HEK293 (cell line): ENCODE results near the gene ADSS1.

ENCODE experiments used
- CTCF ChIA-PET: fragments of 350-600 bp; formaldehyde crosslinking; extraction: SDS; loops from one replicate; lab custom pipeline; 2021; ENCODE audit warnings: antibody characterized with exemption; lab: Yijun Ruan, JAX
- POLR2A ChIA-PET: fragments of 300-600 bp; formaldehyde crosslinking; extraction: SDS; loops from one replicate; lab custom pipeline; 2020; ENCODE audit warnings: antibody characterized with exemption, inconsistent platforms; lab: Yijun Ruan, JAX
- H3K27ac ChIP-seq: fragments of 200-500 bp; sonication (Bioruptor generic); 2 replicates; pipeline ENCODE4 v1.5.1; 2014; ENCODE audit warnings: low read depth, low read length, control low read depth, inconsistent platforms; ENCODE audit errors: extremely low read depth
- H3K36me3 ChIP-seq, 2 experiments: fragments of 200-500 bp in 1 of 2; sonication (Bioruptor generic) in 1 of 2; 1 replicate in 1 of 2; 2 replicates in 1 of 2; pipeline ENCODE4 v1.5.1; 2014 to 2017; ENCODE audit warnings: inconsistent platforms in 2 of 2, low read length in 2 of 2; ENCODE audit not compliant: control insufficient read depth in 2 of 2, insufficient read depth in 1 of 2
- H3K4me1 ChIP-seq: fragments of 200-500 bp; sonication (Bioruptor generic); 2 replicates; pipeline ENCODE4 v1.5.1; 2014; ENCODE audit warnings: mild to moderate bottlenecking, low read length, inconsistent platforms; ENCODE audit not compliant: control insufficient read depth, insufficient read depth
- H3K4me3 ChIP-seq: 2 replicates; pipeline ENCODE4 v1.5.1; 2011; ENCODE audit warnings: low read depth, mild to moderate bottlenecking, control low read depth, low read length, moderate library complexity
- H3K9me3 ChIP-seq: fragments of 200-500 bp; sonication (Bioruptor generic); 2 replicates; pipeline ENCODE4 v1.5.1; 2014; ENCODE audit warnings: low read depth, low read length, inconsistent platforms; ENCODE audit not compliant: control insufficient read depth, insufficient read depth
- EGR2 ChIP-seq: fragments of 450-650 bp; formaldehyde crosslinking; IDR thresholded peaks from 2 replicates; pipeline ENCODE4 v1.5.1; 2016; ENCODE audit warnings: low read depth, missing biosample characterization, missing genetic modification characterization
- HOXA7 ChIP-seq: sonication (generic); formaldehyde crosslinking; IDR thresholded peaks from 2 replicates; pipeline ENCODE4 v1.8.1; 2022; ENCODE audit warnings: missing genetic modification reagents, borderline replicate concordance
- SCRT1 ChIP-seq: fragments of 450-650 bp; formaldehyde crosslinking; IDR thresholded peaks from 2 replicates; pipeline ENCODE4 v1.5.1; 2016; ENCODE audit warnings: missing biosample characterization, missing genetic modification characterization, borderline replicate concordance
- SP2 ChIP-seq: fragments of 450-650 bp; formaldehyde crosslinking; IDR thresholded peaks from 2 replicates; pipeline ENCODE4 v1.5.1; 2016; ENCODE audit warnings: missing biosample characterization, missing genetic modification characterization
- ZBTB17 ChIP-seq: fragments of 450-650 bp; formaldehyde crosslinking; IDR thresholded peaks from 2 replicates; pipeline ENCODE4 v1.5.1; 2016; ENCODE audit warnings: missing biosample characterization, missing genetic modification characterization
- ZFHX2 ChIP-seq: fragments of 450-650 bp; formaldehyde crosslinking; conservative IDR thresholded peaks from 2 replicates; pipeline ENCODE4 v1.5.1; 2016; ENCODE audit warnings: missing biosample characterization, missing genetic modification characterization
- ZNF133 ChIP-seq: fragments of 450-650 bp; formaldehyde crosslinking; IDR thresholded peaks from 2 replicates; pipeline ENCODE4 v1.5.1; 2016; ENCODE audit warnings: missing biosample characterization, missing genetic modification characterization
- ZNF146 ChIP-seq: fragments of 450-650 bp; formaldehyde crosslinking; IDR thresholded peaks from 2 replicates; pipeline ENCODE4 v1.5.1; 2016; ENCODE audit warnings: missing biosample characterization, missing genetic modification characterization
- ZNF169 ChIP-seq: fragments of 450-650 bp; formaldehyde crosslinking; IDR thresholded peaks from 2 replicates; pipeline ENCODE4 v1.5.1; 2016; ENCODE audit warnings: missing biosample characterization, missing genetic modification characterization
- ZNF248 ChIP-seq: fragments of 450-650 bp; formaldehyde crosslinking; IDR thresholded peaks from 2 replicates; pipeline ENCODE4 v1.5.1; 2017; ENCODE audit warnings: missing biosample characterization, missing genetic modification characterization
- ZNF324 ChIP-seq: fragments of 450-650 bp; formaldehyde crosslinking; IDR thresholded peaks from 2 replicates; pipeline ENCODE4 v1.5.1; 2016; ENCODE audit warnings: missing biosample characterization, missing genetic modification characterization
- ZNF335 ChIP-seq: fragments of 450-650 bp; formaldehyde crosslinking; conservative IDR thresholded peaks from 2 replicates; pipeline ENCODE4 v1.5.1; 2016; ENCODE audit warnings: missing biosample characterization, missing genetic modification characterization
- ZNF48 ChIP-seq: fragments of 450-650 bp; formaldehyde crosslinking; IDR thresholded peaks from 2 replicates; pipeline ENCODE4 v1.5.1; 2016; ENCODE audit warnings: missing biosample characterization, missing genetic modification characterization
- ZNF544 ChIP-seq: fragments of 450-650 bp; formaldehyde crosslinking; IDR thresholded peaks from 2 replicates; pipeline ENCODE4 v1.5.0; 2017; ENCODE audit warnings: missing biosample characterization, missing genetic modification characterization
- ZNF548 ChIP-seq: fragments of 450-650 bp; formaldehyde crosslinking; IDR thresholded peaks from 2 replicates; pipeline ENCODE4 v1.5.1; 2016; ENCODE audit warnings: missing biosample characterization, missing genetic modification characterization
- ZNF558 ChIP-seq: fragments of 450-650 bp; formaldehyde crosslinking; IDR thresholded peaks from 2 replicates; pipeline ENCODE4 v1.5.1; 2016; ENCODE audit warnings: missing biosample characterization, missing genetic modification characterization
- ZNF600 ChIP-seq: fragments of 450-650 bp; formaldehyde crosslinking; IDR thresholded peaks from 2 replicates; pipeline ENCODE4 v1.5.1; 2016; ENCODE audit warnings: missing biosample characterization, missing genetic modification characterization
- TF ChIP-seq, protein P1 (sequence below): fragments of 450-650 bp; formaldehyde crosslinking; IDR thresholded peaks from 2 replicates; pipeline ENCODE4 v1.5.1; 2016; ENCODE audit warnings: missing biosample characterization, missing genetic modification characterization
- TF ChIP-seq, protein P2 (sequence below): fragments of 450-650 bp; IDR thresholded peaks from 2 replicates; pipeline ENCODE4 v1.5.1; 2018; ENCODE audit warnings: missing biosample characterization, missing genetic modification characterization
- TF ChIP-seq, protein P3 (sequence below): fragments of 450-650 bp; formaldehyde crosslinking; IDR thresholded peaks from 2 replicates; pipeline ENCODE4 v1.5.1; 2016; ENCODE audit warnings: missing biosample characterization, missing genetic modification characterization, low read depth

ADSS1 gene

DNA sequence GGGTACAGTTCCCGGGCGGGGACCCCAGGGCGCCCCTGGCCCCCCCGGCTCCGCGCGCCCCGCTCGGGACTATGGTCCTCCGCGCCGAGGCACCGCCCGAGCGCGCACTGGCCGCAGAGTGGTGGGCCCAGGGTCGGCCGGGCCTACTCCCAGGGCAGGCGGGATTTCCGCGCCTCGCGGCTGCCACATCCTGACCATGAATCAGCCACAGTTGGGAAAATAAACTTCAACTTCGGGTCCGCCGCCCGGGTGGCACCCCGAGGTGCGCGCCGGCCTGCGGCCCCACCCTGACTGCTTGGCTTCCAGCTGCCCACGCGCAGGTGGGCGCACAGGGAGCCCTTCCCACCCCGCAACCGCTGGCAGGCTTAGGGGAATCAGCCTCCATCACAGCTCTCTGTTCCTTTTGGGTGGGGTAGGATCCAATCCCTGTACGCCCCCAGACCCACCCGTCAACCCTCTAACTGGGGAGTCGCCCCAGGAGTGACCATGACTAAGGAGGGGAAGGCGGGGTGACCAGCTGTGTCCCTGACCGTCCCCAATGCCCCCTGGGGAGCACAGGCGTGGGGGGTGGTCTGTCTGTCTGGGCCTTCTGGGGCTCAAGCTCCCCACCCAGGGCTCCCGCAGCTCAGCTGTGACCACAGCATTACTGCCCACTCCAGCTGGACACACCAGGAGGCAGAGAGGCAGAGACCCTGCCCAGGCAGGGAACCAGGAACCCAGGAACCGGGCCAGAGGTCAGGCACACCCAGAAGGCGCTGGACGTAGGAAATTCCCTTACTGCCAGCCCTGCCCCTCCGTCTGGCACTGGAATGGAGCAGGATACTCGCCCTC is 33.9 kb upstream of the ADSS1 start (continued):
- TF ChIP-seq, protein P1, sequence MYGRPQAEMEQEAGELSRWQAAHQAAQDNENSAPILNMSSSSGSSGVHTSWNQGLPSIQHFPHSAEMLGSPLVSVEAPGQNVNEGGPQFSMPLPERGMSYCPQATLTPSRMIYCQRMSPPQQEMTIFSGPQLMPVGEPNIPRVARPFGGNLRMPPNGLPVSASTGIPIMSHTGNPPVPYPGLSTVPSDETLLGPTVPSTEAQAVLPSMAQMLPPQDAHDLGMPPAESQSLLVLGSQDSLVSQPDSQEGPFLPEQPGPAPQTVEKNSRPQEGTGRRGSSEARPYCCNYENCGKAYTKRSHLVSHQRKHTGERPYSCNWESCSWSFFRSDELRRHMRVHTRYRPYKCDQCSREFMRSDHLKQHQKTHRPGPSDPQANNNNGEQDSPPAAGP (tag by site-specific recombination), result peak; percentile 82
- TF ChIP-seq ZNF48 (tag by site-specific recombination), result no peak

DNA sequence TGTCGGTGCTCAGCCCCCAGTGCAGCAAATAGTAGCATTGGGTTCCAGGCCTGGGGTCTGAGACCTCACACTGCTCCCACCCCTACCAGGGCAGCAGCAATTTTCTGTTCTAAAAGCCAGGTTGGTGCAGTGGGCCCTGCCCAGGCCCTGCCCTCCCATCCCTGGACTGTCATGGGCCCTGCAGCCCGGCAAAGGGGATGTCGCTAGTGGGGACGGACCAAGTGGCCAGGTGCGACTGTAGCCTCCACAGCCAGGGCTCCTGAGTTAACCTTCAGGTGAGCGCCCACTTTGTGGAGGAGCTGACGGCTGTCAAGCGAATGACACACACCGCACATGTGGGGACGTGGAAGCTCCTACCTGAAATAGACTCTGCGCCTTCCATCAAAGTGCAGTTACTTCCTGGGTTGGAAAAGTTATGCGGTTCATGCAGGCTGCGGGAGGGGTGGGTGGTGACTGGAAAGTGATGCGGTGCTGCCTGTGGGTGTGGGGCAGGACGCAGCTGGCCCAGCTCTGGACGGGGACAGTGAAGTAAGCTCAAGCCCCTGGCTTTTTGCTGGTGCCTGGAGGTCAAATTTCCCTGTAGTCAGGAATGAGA is 33.1 kb upstream of the ADSS1 start:
- POLR2A ChIA-PET, result no interaction called here
- TF ChIP-seq SP2 (tag by site-specific recombination) (0 out of 2 replicates have a peak, but pooled peaks have one; percentile 18), HOXA7 (CRISPR knock-in tag) (no peak), ZNF133 (tag by site-specific recombination) (no peak), ZNF146 (tag by site-specific recombination) (no peak), ZNF335 (tag by site-specific recombination) (no peak), ZNF558 (tag by site-specific recombination) (no peak), EGR2 (0 out of 2 replicates have a peak, but pooled peaks have one; percentile 30), ZNF248 (tag by site-specific recombination) (no peak), SCRT1 (tag by site-specific recombination) (no peak), ZBTB17 (tag by site-specific recombination) (no peak), ZNF169 (tag by site-specific recombination) (no peak), ZNF548 (tag by site-specific recombination) (no peak), ZFHX2 (tag by site-specific recombination) (peak; percentile 69), ZNF324 (no peak), ZNF544 (tag by site-specific recombination) (no peak), ZNF600 (peak; percentile 79)
- TF ChIP-seq, protein P2, sequence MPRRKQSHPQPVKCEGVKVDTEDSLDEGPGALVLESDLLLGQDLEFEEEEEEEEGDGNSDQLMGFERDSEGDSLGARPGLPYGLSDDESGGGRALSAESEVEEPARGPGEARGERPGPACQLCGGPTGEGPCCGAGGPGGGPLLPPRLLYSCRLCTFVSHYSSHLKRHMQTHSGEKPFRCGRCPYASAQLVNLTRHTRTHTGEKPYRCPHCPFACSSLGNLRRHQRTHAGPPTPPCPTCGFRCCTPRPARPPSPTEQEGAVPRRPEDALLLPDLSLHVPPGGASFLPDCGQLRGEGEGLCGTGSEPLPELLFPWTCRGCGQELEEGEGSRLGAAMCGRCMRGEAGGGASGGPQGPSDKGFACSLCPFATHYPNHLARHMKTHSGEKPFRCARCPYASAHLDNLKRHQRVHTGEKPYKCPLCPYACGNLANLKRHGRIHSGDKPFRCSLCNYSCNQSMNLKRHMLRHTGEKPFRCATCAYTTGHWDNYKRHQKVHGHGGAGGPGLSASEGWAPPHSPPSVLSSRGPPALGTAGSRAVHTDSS (tag by site-specific recombination), result no peak
- TF ChIP-seq, protein P1 (tag by site-specific recombination), result no peak
- TF ChIP-seq, protein P3, sequence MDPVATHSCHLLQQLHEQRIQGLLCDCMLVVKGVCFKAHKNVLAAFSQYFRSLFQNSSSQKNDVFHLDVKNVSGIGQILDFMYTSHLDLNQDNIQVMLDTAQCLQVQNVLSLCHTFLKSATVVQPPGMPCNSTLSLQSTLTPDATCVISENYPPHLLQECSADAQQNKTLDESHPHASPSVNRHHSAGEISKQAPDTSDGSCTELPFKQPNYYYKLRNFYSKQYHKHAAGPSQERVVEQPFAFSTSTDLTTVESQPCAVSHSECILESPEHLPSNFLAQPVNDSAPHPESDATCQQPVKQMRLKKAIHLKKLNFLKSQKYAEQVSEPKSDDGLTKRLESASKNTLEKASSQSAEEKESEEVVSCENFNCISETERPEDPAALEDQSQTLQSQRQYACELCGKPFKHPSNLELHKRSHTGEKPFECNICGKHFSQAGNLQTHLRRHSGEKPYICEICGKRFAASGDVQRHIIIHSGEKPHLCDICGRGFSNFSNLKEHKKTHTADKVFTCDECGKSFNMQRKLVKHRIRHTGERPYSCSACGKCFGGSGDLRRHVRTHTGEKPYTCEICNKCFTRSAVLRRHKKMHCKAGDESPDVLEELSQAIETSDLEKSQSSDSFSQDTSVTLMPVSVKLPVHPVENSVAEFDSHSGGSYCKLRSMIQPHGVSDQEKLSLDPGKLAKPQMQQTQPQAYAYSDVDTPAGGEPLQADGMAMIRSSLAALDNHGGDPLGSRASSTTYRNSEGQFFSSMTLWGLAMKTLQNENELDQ, result no peak
- TF ChIP-seq, all 188 proteins: peak for 4
- H3K9me3 ChIP-seq, result no peaks in the 10 kb centered on the region
- H3K36me3 ChIP-seq, result peaks cover 0 to 35% of the 10 kb centered on the region in 2 experiments; a peak in 1 of 3 replicates
- no peaks in the 10 kb centered on the region; the same call in 1 of the 2 replicates for H3K4me1 ChIP-seq
- peak overlapping the region; percentile 85 for H3K4me3 ChIP-seq
- CTCF ChIA-PET, result interaction anchor here (1.1 to 1.4 kb wide), 2 partner anchors 18 to 62 kb away, joined by 3 read pairs; partner anchors contain the start of gene SIVA1
- no peak overlapping the region for H3K27ac ChIP-seq
